A549 (cell line): ENCODE data around the gene LDLRAD3. TPM values are rescaled to one million over a fixed set of nuclear protein-coding genes. Genes with fewer than 3 reads are reported as not detected.

Experiments used
- ATAC-seq, 2 experiments: fragments of 200-7000 bp in 1 of 2; fragments of >200 bp in 1 of 2; cut with Nextera tagmentation in 1 of 2; cut with Tn5 transposase in 1 of 2; 3 replicates each; pipeline versions ENCODE4 v1.8.0 to v1.9.1; 2018 to 2020; ENCODE audit warnings: mild to moderate bottlenecking in 1 of 2, moderate library complexity in 1 of 2
- CTCF ChIA-PET: fragments of 300-600 bp; sonication (Branson Sonifier 250); formaldehyde crosslinking; extraction: SDS; loops from one replicate; lab custom pipeline; 2021; ENCODE audit warnings: antibody characterized with exemption, inconsistent platforms; lab: Yijun Ruan, JAX
- POLR2A ChIA-PET: fragments of 350-600 bp; formaldehyde crosslinking; extraction: SDS; loops from one replicate; lab custom pipeline; 2021; ENCODE audit warnings: antibody characterized with exemption, inconsistent platforms; lab: Yijun Ruan, JAX
- DNase-seq, 2 experiments: peaks; one replicate each; pipeline versions ENCODE4 v3.0.0 to v3.0.0-alpha.2; 2011 to 2016; ENCODE audit warnings: low read depth in 1 of 2, low spot score in 1 of 2
- FAIRE-seq: peaks from 2 replicates; lab custom pipeline; 2011; peaks lifted over from hg19 to GRCh38; lab: Jason Lieb, UNC
- H3K27ac ChIP-seq, 2 experiments: fragments of >200 bp; sonication (Bioruptor Twin); formaldehyde crosslinking; 3 replicates each; pipeline ENCODE4 v1.5.1; 2016 to 2017
- H3K4me1 ChIP-seq: fragments of >200 bp; sonication (Bioruptor Twin); formaldehyde crosslinking; 3 replicates; pipeline ENCODE4 v1.6.1; 2016
- H3K4me2 ChIP-seq: fragments of >200 bp; sonication (Bioruptor Twin); formaldehyde crosslinking; 3 replicates; pipeline ENCODE4 v1.6.1; 2016
- H3K4me3 ChIP-seq: fragments of >200 bp; sonication (Bioruptor Twin); formaldehyde crosslinking; 3 replicates; pipeline ENCODE4 v1.5.1; 2016
- H3K9me3 ChIP-seq: fragments of >200 bp; sonication (Bioruptor Twin); formaldehyde crosslinking; 3 replicates; pipeline ENCODE4 v1.6.1; 2016
- ATOH8 ChIP-seq: fragments of 250-450 bp; sonication (Bioruptor Pico); IDR thresholded peaks from 2 replicates; pipeline ENCODE4 v1.5.0; 2020; ENCODE audit warnings: low read depth, mild to moderate bottlenecking, moderate library complexity
- CTCF ChIP-seq: fragments of >200 bp; sonication (Bioruptor Twin); formaldehyde crosslinking; IDR thresholded peaks from 3 replicates; pipeline ENCODE4 v1.5.1; 2016
- E2F6 ChIP-seq: IDR thresholded peaks from 2 replicates; pipeline ENCODE4 v1.6.1; 2012; ENCODE audit warnings: low read depth, borderline replicate concordance
- EHF ChIP-seq: fragments of 250-450 bp; sonication (Bioruptor Pico); IDR thresholded peaks from 2 replicates; pipeline ENCODE4 v1.5.0; 2020; ENCODE audit warnings: mild to moderate bottlenecking
- ELK1 ChIP-seq: fragments of 150-350 bp; IDR thresholded peaks from 2 replicates; pipeline ENCODE4 v1.6.1; 2014; ENCODE audit warnings: low read depth, mild to moderate bottlenecking, low read length
- EP300 ChIP-seq, 2 experiments: fragments of >200 bp; sonication (Bioruptor Twin); formaldehyde crosslinking; IDR thresholded peaks; 2 replicates in 1 of 2; 3 replicates in 1 of 2; pipeline ENCODE4 v1.6.1; 2016 to 2017
- FOSB ChIP-seq: fragments of 250-450 bp; sonication (Bioruptor Pico); IDR thresholded peaks from 2 replicates; pipeline ENCODE4 v1.5.0; 2020; ENCODE audit warnings: mild to moderate bottlenecking, moderate library complexity
- FOXS1 ChIP-seq: fragments of 250-450 bp; sonication (Bioruptor Pico); IDR thresholded peaks from 2 replicates; pipeline ENCODE4 v1.5.0; 2020; ENCODE audit warnings: mild to moderate bottlenecking, moderate library complexity
- HDAC2 ChIP-seq: fragments of 200-600 bp; sonication (generic); IDR thresholded peaks from 2 replicates; pipeline ENCODE4 v1.6.1; 2016
- HOXA7 ChIP-seq: fragments of 250-450 bp; sonication (Bioruptor Pico); IDR thresholded peaks from 2 replicates; pipeline ENCODE4 v1.5.0; 2020; ENCODE audit warnings: mild to moderate bottlenecking, moderate library complexity
- JUNB ChIP-seq: fragments of >200 bp; sonication (Bioruptor Twin); formaldehyde crosslinking; IDR thresholded peaks from 2 replicates; pipeline ENCODE4 v1.6.1; 2016
- KDM5A ChIP-seq: fragments of 200-600 bp; sonication (generic); IDR thresholded peaks from 2 replicates; pipeline ENCODE4 v1.6.1; 2016; ENCODE audit warnings: antibody characterized with exemption, mild to moderate bottlenecking
- MAFK ChIP-seq: fragments of 450-650 bp; IDR thresholded peaks from 2 replicates; pipeline ENCODE4 v1.6.1; 2014; ENCODE audit not compliant: partially characterized antibody
- MAZ ChIP-seq: fragments of 150-350 bp; IDR thresholded peaks from 2 replicates; pipeline ENCODE4 v1.6.1; 2014; ENCODE audit warnings: antibody characterized with exemption, low read depth, low read length, borderline replicate concordance
- MYC ChIP-seq: IDR thresholded peaks from 2 replicates; pipeline ENCODE4 v1.6.1; 2012; ENCODE audit warnings: mild to moderate bottlenecking, inconsistent platforms, low read length, improper control_type of control experiment, borderline replicate concordance
- NFE2L2 ChIP-seq: fragments of 150-350 bp; conservative IDR thresholded peaks from 2 replicates; pipeline ENCODE4 v1.6.1; 2014; ENCODE audit warnings: low read length
- RCOR1 ChIP-seq: fragments of 150-350 bp; IDR thresholded peaks from 2 replicates; pipeline ENCODE4 v1.6.1; 2014; ENCODE audit warnings: antibody characterized with exemption, low read length, low read depth
- RNF2 ChIP-seq: fragments of 200-600 bp; sonication (generic); IDR thresholded peaks from 2 replicates; pipeline ENCODE4 v1.6.1; 2016; ENCODE audit warnings: low read depth, mild to moderate bottlenecking, antibody characterized with exemption, moderate library complexity, borderline replicate concordance
- SREBF2 ChIP-seq: fragments of 450-650 bp; IDR thresholded peaks from 2 replicates; pipeline ENCODE4 v1.6.1; 2014; ENCODE audit warnings: mild to moderate bottlenecking, moderate library complexity
- TFCP2L1 ChIP-seq: fragments of 250-450 bp; sonication (Bioruptor Pico); IDR thresholded peaks from 2 replicates; pipeline ENCODE4 v1.5.0; 2021; ENCODE audit warnings: mild to moderate bottlenecking
- ZFP36 ChIP-seq: fragments of 450-650 bp; IDR thresholded peaks from 2 replicates; pipeline ENCODE4 v1.6.1; 2014; ENCODE audit warnings: borderline replicate concordance; ENCODE audit not compliant: partially characterized antibody
- ZNF302 ChIP-seq: fragments of 250-450 bp; sonication (Bioruptor Pico); IDR thresholded peaks from 2 replicates; pipeline ENCODE4 v1.9.0; 2021; ENCODE audit warnings: inconsistent platforms, mild to moderate bottlenecking, moderate library complexity
- WGBS: methylation state at CpG from one replicate; pipeline ENCODE4 v1.1.6; 2017; ENCODE audit errors: missing lambda C conversion rate; 5-methylcytosine and 5-hydroxymethylcytosine counted together
- polyA plus RNA-seq, 4 experiments: library from polyadenylated mRNA; depleted of rRNA in 3 of 4; stranded (reverse); fragments of >200 nt; fragmentation: RNase III in 1 of 4; extraction: RNeasy Plus Mini Kit Qiagen cat#74134 plus additional on column Dnase treatment in 1 of 4; gene quantifications; 2 replicates in 3 of 4; 3 replicates in 1 of 4; pipeline ENCODE4 v1.2.3, GENCODE V29; 2011 to 2017

The LDLRAD3 gene
- polyA plus RNA-seq, 2 of the 4 experiments (the other 2 are of a cell fraction) = 10.5 to 13.2 TPM

- WGBS = 97% methylated on average over 7 of the region's 7 CpGs
- Histone ChIP-seq H3K9me3 (no peaks in the 10 kb centered on the region), H3K4me3 (no peak overlapping the region), H3K4me1 (no peaks in the 10 kb centered on the region)
- FAIRE-seq (no peak), DNase-seq (no peak)
- no peak for TF ChIP-seq ZNF302 (CRISPR knock-in tag)
- no peak for TF ChIP-seq MYC
- no peak for TF ChIP-seq KDM5A
- no peak for TF ChIP-seq RCOR1
- TF ChIP-seq SREBF2 = no peak
- no peak for TF ChIP-seq MAZ
- no peak for TF ChIP-seq FOSB (CRISPR knock-in tag)
- no peak for TF ChIP-seq ZFP36
- TF ChIP-seq MAFK = no peak
- no peak for TF ChIP-seq TFCP2L1 (CRISPR knock-in tag)
- TF ChIP-seq NFE2L2 = no peak
- TF ChIP-seq ATOH8 (CRISPR knock-in tag) = no peak
- no peak for TF ChIP-seq RNF2
- no peak for TF ChIP-seq HOXA7 (CRISPR knock-in tag)
- TF ChIP-seq, all 56 proteins: peak for 0
- CTCF ChIA-PET = interaction anchor here (1.4 kb wide), 1 partner anchor 53 kb away, joined by 3 read pairs; no protein-coding TSS in a partner anchor
- POLR2A ChIA-PET = no interaction called here
- no peak for ATAC-seq
- H3K27ac ChIP-seq = no peak overlapping the region
- H3K4me2 ChIP-seq = no peak overlapping the region
Observed at GRCh38 chr11:36213393-36213840, 269.6 kb downstream of the LDLRAD3 start.

GRCh38 chr11:36214480-36214879 is 270.6 kb downstream of the LDLRAD3 start:
- DNase-seq (no peak), FAIRE-seq (no peak), ATAC-seq (no peak)
- Histone ChIP-seq H3K4me3 (no peak overlapping the region), H3K27ac (no peak overlapping the region), H3K9me3 (0 out of 3 replicates have a peak, but pooled peaks cover 3% of the 10 kb centered on the region), H3K4me2 (no peak overlapping the region), H3K4me1 (no peaks in the 10 kb centered on the region)
- CTCF ChIA-PET = interaction anchor here (0.6 to 1.5 kb wide), 2 partner anchors 9 to 435 kb away, joined by 3 to 4 read pairs; no protein-coding TSS in a partner anchor
- POLR2A ChIA-PET = no interaction called here
- TF ChIP-seq ELK1 = no peak
- TF ChIP-seq MAZ = no peak
- TF ChIP-seq JUNB = no peak
- TF ChIP-seq FOXS1 (CRISPR knock-in tag) = no peak
- no peak for TF ChIP-seq FOSB (CRISPR knock-in tag)
- TF ChIP-seq ZNF302 (CRISPR knock-in tag) = no peak
- TF ChIP-seq CTCF = no peak
- TF ChIP-seq EP300 (IDR thresholded peaks at IDR 0.05) = no peak
- no peak for TF ChIP-seq TFCP2L1 (CRISPR knock-in tag)
- TF ChIP-seq HOXA7 (CRISPR knock-in tag) = no peak
- TF ChIP-seq HDAC2 = no peak
- TF ChIP-seq E2F6 = no peak
- no peak for TF ChIP-seq MAFK
- no peak for TF ChIP-seq EHF (CRISPR knock-in tag)
- WGBS = 66% methylated on average over 3 of the region's 3 CpGs
